ENCODE results near the gene PCNX1.

DNA sequence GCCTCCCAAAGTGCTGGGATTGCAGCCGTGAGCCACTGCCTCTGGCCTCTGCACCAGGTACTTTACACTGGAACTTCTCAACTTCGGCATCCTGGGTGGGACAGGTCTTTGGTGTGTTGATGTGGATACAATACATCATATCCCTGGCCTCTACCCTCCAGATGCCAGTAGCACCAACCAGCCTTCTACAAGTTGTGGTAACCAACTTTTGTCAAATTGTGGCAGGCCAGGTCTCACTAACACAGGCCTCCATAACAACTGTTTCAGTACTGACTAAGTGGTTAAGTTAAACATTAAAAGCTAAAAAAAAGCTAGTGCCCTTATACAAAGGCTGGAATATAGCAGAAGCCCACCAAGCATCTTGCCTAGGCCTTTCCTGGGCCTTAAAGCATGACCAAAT is 232.9 kb downstream of the PCNX1 start:
- TF ChIP-seq, protein P1, sequence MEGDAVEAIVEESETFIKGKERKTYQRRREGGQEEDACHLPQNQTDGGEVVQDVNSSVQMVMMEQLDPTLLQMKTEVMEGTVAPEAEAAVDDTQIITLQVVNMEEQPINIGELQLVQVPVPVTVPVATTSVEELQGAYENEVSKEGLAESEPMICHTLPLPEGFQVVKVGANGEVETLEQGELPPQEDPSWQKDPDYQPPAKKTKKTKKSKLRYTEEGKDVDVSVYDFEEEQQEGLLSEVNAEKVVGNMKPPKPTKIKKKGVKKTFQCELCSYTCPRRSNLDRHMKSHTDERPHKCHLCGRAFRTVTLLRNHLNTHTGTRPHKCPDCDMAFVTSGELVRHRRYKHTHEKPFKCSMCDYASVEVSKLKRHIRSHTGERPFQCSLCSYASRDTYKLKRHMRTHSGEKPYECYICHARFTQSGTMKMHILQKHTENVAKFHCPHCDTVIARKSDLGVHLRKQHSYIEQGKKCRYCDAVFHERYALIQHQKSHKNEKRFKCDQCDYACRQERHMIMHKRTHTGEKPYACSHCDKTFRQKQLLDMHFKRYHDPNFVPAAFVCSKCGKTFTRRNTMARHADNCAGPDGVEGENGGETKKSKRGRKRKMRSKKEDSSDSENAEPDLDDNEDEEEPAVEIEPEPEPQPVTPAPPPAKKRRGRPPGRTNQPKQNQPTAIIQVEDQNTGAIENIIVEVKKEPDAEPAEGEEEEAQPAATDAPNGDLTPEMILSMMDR (IDR thresholded peaks at IDR 0.05) = no peak
- TF ChIP-seq EZH2 (IDR thresholded peaks at IDR 0.05; ENCODE audit: borderline replicate concordance, insufficient read depth, low read depth, low read length, poor library complexity, severe bottlenecking) = no peak
